ENCODE measurements around the gene MRAS.

MRAS gene

GRCh38 chr3:138433892-138434275 is 85.5 kb downstream of the MRAS start:
- no peaks in the 10 kb centered on the region for H3K9me3 ChIP-seq (ENCODE audit: severe bottlenecking)
- H3K4me3 ChIP-seq (ENCODE audit: severe bottlenecking): no peak overlapping the region
- no peak for ATAC-seq (ENCODE audit: low read depth)
- peaks cover 18% of the 10 kb centered on the region for H3K27me3 ChIP-seq (ENCODE audit: insufficient read depth, poor library complexity, severe bottlenecking)
- no peak overlapping the region for H3K27ac ChIP-seq (ENCODE audit: poor library complexity, severe bottlenecking)
- no peaks in the 10 kb centered on the region for H3K36me3 ChIP-seq (ENCODE audit: low read depth)
- TF ChIP-seq CTCF (IDR thresholded peaks at IDR 0.05; ENCODE audit: poor library complexity, severe bottlenecking): no peak
- H3K4me1 ChIP-seq (ENCODE audit: insufficient read depth, poor library complexity, severe bottlenecking): no peaks in the 10 kb centered on the region
- DNase-seq (ENCODE audit: low spot score): no peak

- Histone ChIP-seq H3K4me1 (ENCODE audit: insufficient read depth, poor library complexity, severe bottlenecking) (no peaks in the 10 kb centered on the region), H3K27me3 (ENCODE audit: insufficient read depth, poor library complexity, severe bottlenecking) (peaks cover 18% of the 10 kb centered on the region), H3K36me3 (ENCODE audit: low read depth) (no peaks in the 10 kb centered on the region), H3K27ac (ENCODE audit: poor library complexity, severe bottlenecking) (no peak within 1 kb of the TSS), H3K4me3 (ENCODE audit: severe bottlenecking) (peak within 1 kb of the TSS; percentile 30), H3K9me3 (ENCODE audit: severe bottlenecking) (no peaks in the 10 kb centered on the region)
- DNase-seq (ENCODE audit: low spot score) (peak; percentile 85), ATAC-seq (ENCODE audit: low read depth) (peak; percentile 87)
- TF ChIP-seq CTCF (IDR thresholded peaks at IDR 0.05; ENCODE audit: poor library complexity, severe bottlenecking): no peak
These were observed 86.0 kb downstream of the MRAS start, which contains the start of gene ESYT3 for GRCh38 chr3:138434276-138434874. Gene ESYT3 (plus strand): TSS chr3:138434616. CDS start chr3:138434799, 183 bp downstream.

- no peak overlapping the region for H3K27ac ChIP-seq (ENCODE audit: poor library complexity, severe bottlenecking)
- no peaks in the 10 kb centered on the region for H3K9me3 ChIP-seq (ENCODE audit: severe bottlenecking)
- ATAC-seq (ENCODE audit: low read depth): peak; percentile 42; the same call in 2 of the 3 replicates
- H3K4me1 ChIP-seq (ENCODE audit: insufficient read depth, poor library complexity, severe bottlenecking): no peaks in the 10 kb centered on the region
- H3K27me3 ChIP-seq (ENCODE audit: insufficient read depth, poor library complexity, severe bottlenecking): peaks cover 18% of the 10 kb centered on the region
- H3K36me3 ChIP-seq (ENCODE audit: low read depth): no peaks in the 10 kb centered on the region
- DNase-seq (ENCODE audit: low spot score): no peak
- TF ChIP-seq CTCF (IDR thresholded peaks at IDR 0.05; ENCODE audit: poor library complexity, severe bottlenecking): no peak
- H3K4me3 ChIP-seq (ENCODE audit: severe bottlenecking): peak overlapping the region; percentile 30
These were observed 86.7 kb downstream of the MRAS start for GRCh38 chr3:138434875-138435772.

DNA sequence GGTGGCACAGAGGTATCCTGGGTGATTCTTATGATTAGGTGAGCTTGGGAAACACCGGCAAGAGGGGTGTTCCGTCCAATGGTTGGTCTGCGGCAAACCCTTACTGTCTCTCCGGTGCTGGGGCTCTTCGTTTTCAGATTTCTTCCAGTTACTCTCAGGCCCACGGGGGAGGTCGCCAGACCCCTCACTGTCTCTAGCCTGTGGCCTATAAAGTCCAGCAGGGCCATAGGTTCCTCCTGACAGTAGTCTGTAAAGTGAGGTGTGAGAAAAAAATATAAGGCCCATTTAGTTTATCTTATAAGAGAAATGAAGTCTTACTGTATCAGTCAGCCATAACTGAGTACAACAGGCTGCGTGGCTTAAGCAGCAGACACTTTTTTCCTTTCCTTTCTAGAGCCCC is 87.5 kb downstream of the MRAS start:
- Histone ChIP-seq H3K36me3 (ENCODE audit: low read depth) (no peaks in the 10 kb centered on the region), H3K27me3 (ENCODE audit: insufficient read depth, poor library complexity, severe bottlenecking) (peaks cover 18% of the 10 kb centered on the region), H3K27ac (ENCODE audit: poor library complexity, severe bottlenecking) (no peak overlapping the region), H3K4me1 (ENCODE audit: insufficient read depth, poor library complexity, severe bottlenecking) (no peaks in the 10 kb centered on the region), H3K4me3 (ENCODE audit: severe bottlenecking) (no peak overlapping the region), H3K9me3 (ENCODE audit: severe bottlenecking) (no peaks in the 10 kb centered on the region)
- no peak for ATAC-seq (ENCODE audit: low read depth)
- DNase-seq (ENCODE audit: low spot score): no peak
- no peak for TF ChIP-seq CTCF (IDR thresholded peaks at IDR 0.05; ENCODE audit: poor library complexity, severe bottlenecking)
